GM12878 (cell line): ENCODE measurements around the gene CCDC187. TPM values are rescaled to one million over a fixed set of nuclear protein-coding genes. Genes with fewer than 3 reads are reported as not detected.

Experiments
- ATAC-seq: fragments of 200-7000 bp; cut with Tn5 transposase; 3 replicates; pipeline ENCODE4 v1.9.1; 2020; ENCODE audit warnings: mild to moderate bottlenecking, moderate library complexity
- BruUV-seq: library from RNA; stranded (reverse); fragments of 400-500 nt; replicated peaks from 2 replicates; lab custom pipeline; 2021; lab: Mats Ljungman, UMichigan
- CTCF ChIA-PET: fragments of 300-600 bp; sonication (Branson Sonifier 250); formaldehyde crosslinking; extraction: SDS; loops from one replicate; lab custom pipeline; 2021; ENCODE audit warnings: inconsistent platforms; lab: Yijun Ruan, JAX
- POLR2A ChIA-PET: fragments of 350-600 bp; formaldehyde crosslinking; extraction: SDS; loops from one replicate; lab custom pipeline; 2021; ENCODE audit warnings: inconsistent platforms; lab: Charles Lee
- RAD21 ChIA-PET: fragments of 300-600 bp; sonication (Branson Sonifier 250); formaldehyde crosslinking; loops from one replicate; lab custom pipeline; 2023; ENCODE audit warnings: antibody characterized with exemption; ENCODE audit not compliant: unreplicated experiment; lab: Charles Lee
- SMC1A ChIA-PET: fragments of 300-600 bp; sonication (Branson Sonifier 250); formaldehyde crosslinking; loops from one replicate; lab custom pipeline; 2023; ENCODE audit not compliant: unreplicated experiment, uncharacterized antibody; lab: Charles Lee
- DNase-seq: peaks from one replicate; pipeline ENCODE4 v3.0.0-alpha.2; 2011; ENCODE audit warnings: low read depth, low spot score
- FAIRE-seq: peaks from 3 replicates; lab custom pipeline; 2011; peaks lifted over from hg19 to GRCh38; lab: Jason Lieb, UNC
- H2AFZ ChIP-seq: 2 replicates; pipeline ENCODE4 v1.6.0; 2011; ENCODE audit warnings: low read depth, low read length, control low read depth; ENCODE audit not compliant: control insufficient read depth
- H3K27ac ChIP-seq: 2 replicates; pipeline ENCODE4 v1.5.1; 2011; ENCODE audit warnings: control low read depth; ENCODE audit not compliant: control insufficient read depth, insufficient read depth
- H3K27me3 ChIP-seq, 2 experiments: replicated peaks in 1 of 2; 2 replicates each; pipeline versions ENCODE4 v1.6.0 to v1.6.1; 2011; ENCODE audit warnings: low read length in 1 of 2; ENCODE audit not compliant: control insufficient read depth in 2 of 2, insufficient read depth in 2 of 2
- H3K36me3 ChIP-seq, 2 experiments: 2 replicates each; pipeline ENCODE4 v1.5.1; 2011; ENCODE audit warnings: low read length in 1 of 2; ENCODE audit not compliant: control insufficient read depth in 2 of 2, insufficient read depth in 2 of 2
- H3K4me1 ChIP-seq: 2 replicates; pipeline ENCODE4 v1.6.1; 2011; ENCODE audit warnings: mild to moderate bottlenecking, low read length, moderate library complexity, mixed read lengths; ENCODE audit not compliant: control insufficient read depth, insufficient read depth
- H3K4me2 ChIP-seq: 2 replicates; pipeline ENCODE4 v1.6.0; 2011; ENCODE audit warnings: control low read depth; ENCODE audit not compliant: control insufficient read depth, insufficient read depth
- H3K4me3 ChIP-seq: fragments of 200-600 bp; sonication (generic); 2 replicates; pipeline ENCODE4 v1.5.1; 2016
- H3K79me2 ChIP-seq: 2 replicates; pipeline ENCODE4 v1.6.0; 2011; ENCODE audit warnings: low read length; ENCODE audit not compliant: control insufficient read depth, insufficient read depth
- H3K9ac ChIP-seq: 2 replicates; pipeline ENCODE4 v1.8.0; 2011; ENCODE audit warnings: low read length, control low read depth, mixed read lengths; ENCODE audit not compliant: control insufficient read depth, insufficient read depth
- H3K9me3 ChIP-seq: replicated peaks from 3 replicates; pipeline ENCODE4 v1.5.1; 2011; ENCODE audit warnings: mild to moderate bottlenecking, low read length; ENCODE audit not compliant: control insufficient read depth, insufficient read depth
- H4K20me1 ChIP-seq: 2 replicates; pipeline ENCODE4 v1.6.0; 2011; ENCODE audit not compliant: control insufficient read depth, insufficient read depth
- CHD2 ChIP-seq: IDR thresholded peaks from 2 replicates; pipeline ENCODE4 v1.6.1; 2011; ENCODE audit warnings: low read depth, low read length, improper control_type of control experiment, borderline replicate concordance
- HDAC6 ChIP-seq: fragments of 200-600 bp; sonication (generic); IDR thresholded peaks from one replicate; pipeline ENCODE4 v1.8.0; 2017; ENCODE audit warnings: antibody characterized with exemption; ENCODE audit not compliant: unreplicated experiment
- NFXL1 ChIP-seq: fragments of 450-650 bp; IDR thresholded peaks from 2 replicates; pipeline ENCODE4 v1.6.1; 2017; ENCODE audit warnings: antibody characterized with exemption, mild to moderate bottlenecking, borderline replicate concordance
- RBBP5 ChIP-seq: fragments of 200-600 bp; sonication (generic); conservative IDR thresholded peaks from 2 replicates; pipeline ENCODE4 v1.6.1; 2016
- YBX1 ChIP-seq: fragments of 450-650 bp; IDR thresholded peaks from 2 replicates; pipeline ENCODE4 v1.6.1; 2016; ENCODE audit warnings: antibody characterized with exemption
- WGBS: methylation state at CpG from one replicate; pipeline ENCODE4 v1.1.6; 2016; ENCODE audit warnings: low lambda C conversion rate; ENCODE audit not compliant: insufficient replicate concordance, insufficient coverage; ENCODE audit errors: missing lambda C conversion rate; 5-methylcytosine and 5-hydroxymethylcytosine counted together
- in situ Hi-C: fragments of 300-500 bp; cut with MboI; formaldehyde crosslinking; loops from 9 replicates; pipeline ENCODE4 v1.14.3; 2018; ENCODE audit warnings: mixed read lengths
- intact Hi-C: fragments of 100-400 bp; cut with micrococcal nuclease; formaldehyde crosslinking; loops from one replicate; pipeline ENCODE4 v1.14.2; 2022; ENCODE audit not compliant: unreplicated experiment
- polyA plus RNA-seq, 11 experiments: library from polyadenylated mRNA; depleted of rRNA in 4 of 11; unstranded in 6 of 11; stranded (reverse) in 5 of 11; fragments of >200 nt; fragmentation: Nextera tagmentation in 4 of 11; fragmentation: Illumina TruSeq in 1 of 11; extraction: Ambion mirVana in 4 of 11; extraction: Trizol in 1 of 11; gene quantifications; 1 replicate in 1 of 11; 2 replicates in 10 of 11; pipeline versions ENCODE4 v1.2.1 to v1.2.3, GENCODE V29; 2011 to 2016; ENCODE audit warnings: inconsistent platforms in 2 of 11, missing spikeins in 2 of 11, low read depth in 1 of 11
- total RNA-seq, 4 experiments: library from RNA; depleted of rRNA in 3 of 4; stranded (reverse); fragments of >200 nt in 3 of 4; fragmentation: Illumina TruSeq in 1 of 4; extraction: Trizol in 1 of 4; gene quantifications; 2 replicates each; pipeline versions ENCODE4 v1.2.1 to v1.2.3, GENCODE V29; 2013 to 2021
- TF ChIP-seq, protein P1 (sequence below): fragments of 450-650 bp; IDR thresholded peaks from 2 replicates; pipeline ENCODE4 v1.6.1; 2017; ENCODE audit warnings: mild to moderate bottlenecking

CCDC187 gene
- total and polyA plus RNA-seq, 10 of the 15 experiments (the other 5 are each of a cell fraction or from before 2014, with no cell fraction given): 0.04 to 0.23 (median 0.04) TPM; not detected in 7

DNA sequence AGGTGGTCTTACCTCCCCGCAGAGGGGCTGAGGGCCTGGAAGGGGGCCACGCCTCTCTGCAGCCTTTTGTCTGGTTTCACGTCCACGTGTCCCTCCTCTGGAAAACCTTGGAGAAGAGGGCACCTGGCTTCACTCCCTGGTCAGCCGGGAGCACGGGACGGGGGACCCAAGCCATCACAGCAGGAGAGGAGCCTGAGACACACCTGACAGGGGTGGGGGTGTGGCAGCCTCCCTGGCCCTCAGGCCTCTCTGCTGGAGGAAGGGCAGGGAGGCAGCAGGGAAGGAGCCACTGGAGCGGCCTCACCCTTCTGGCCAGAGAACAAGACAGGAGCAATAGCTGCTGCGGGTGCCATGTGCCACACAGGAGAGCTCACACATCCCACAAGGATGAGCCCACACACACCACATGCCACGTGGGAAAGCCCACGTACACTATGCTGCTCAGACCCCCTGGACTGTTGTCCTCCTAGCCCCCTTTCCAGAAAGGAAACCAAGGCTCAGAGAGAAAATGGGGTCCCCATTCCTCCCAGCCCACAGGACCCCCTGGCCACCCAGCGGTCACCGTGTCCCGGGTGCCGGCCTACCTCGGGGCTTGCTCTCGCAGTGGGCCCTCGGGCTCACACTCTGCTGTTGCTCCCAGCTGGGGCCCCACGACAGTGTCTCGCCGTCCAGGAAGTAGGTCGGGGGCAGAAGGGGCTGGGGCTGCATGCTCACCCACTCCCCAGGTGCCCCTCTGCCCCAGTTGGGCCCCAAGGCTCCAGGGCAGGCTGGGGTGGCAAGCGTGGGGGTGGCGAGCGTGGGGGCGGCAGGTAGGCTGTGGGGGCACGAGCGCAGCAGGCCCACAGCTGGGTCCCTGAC lies 18.2 kb downstream of the CCDC187 start:
- no peak for FAIRE-seq
- WGBS: 44% methylated on average over 27 of the region's 28 CpGs
- SMC1A ChIA-PET: interaction anchor here (1.6 kb wide), 1 partner anchor 115 kb away, joined by 3 read pairs; no protein-coding TSS in a partner anchor
- POLR2A ChIA-PET: no interaction called here
- BruUV-seq: no TSS peak
- Histone ChIP-seq H3K4me3 (no peak overlapping the region), H3K4me1 (no peaks in the 10 kb centered on the region), H3K9ac (no peak overlapping the region), H3K36me3 (no peaks in the 10 kb centered on the region), H4K20me1 (no peaks in the 10 kb centered on the region), H3K4me2 (no peak overlapping the region), H3K9me3 (no peaks in the 10 kb centered on the region), H3K79me2 (no peaks in the 10 kb centered on the region), H3K27ac (no peak overlapping the region), H2AFZ (no peak overlapping the region), H3K27me3 (no peaks in the 10 kb centered on the region)
- RAD21 ChIA-PET: no interaction called here
- CTCF ChIA-PET: interaction anchor here (0.6 to 1.8 kb wide), 2 partner anchors 62 to 115 kb away, joined by 4 to 6 read pairs; no protein-coding TSS in a partner anchor
- in situ Hi-C loops: no loop called here
- DNase-seq: no peak
- no peak for ATAC-seq
- intact Hi-C loops: loop anchor here (10.0 kb wide), 1 partner anchor 321 kb away; the partner anchor contains the start of gene UBAC1
- TF ChIP-seq HDAC6 (no peak), RBBP5 (no peak), CHD2 (no peak), YBX1 (no peak), NFXL1 (no peak)
- TF ChIP-seq, protein P1, sequence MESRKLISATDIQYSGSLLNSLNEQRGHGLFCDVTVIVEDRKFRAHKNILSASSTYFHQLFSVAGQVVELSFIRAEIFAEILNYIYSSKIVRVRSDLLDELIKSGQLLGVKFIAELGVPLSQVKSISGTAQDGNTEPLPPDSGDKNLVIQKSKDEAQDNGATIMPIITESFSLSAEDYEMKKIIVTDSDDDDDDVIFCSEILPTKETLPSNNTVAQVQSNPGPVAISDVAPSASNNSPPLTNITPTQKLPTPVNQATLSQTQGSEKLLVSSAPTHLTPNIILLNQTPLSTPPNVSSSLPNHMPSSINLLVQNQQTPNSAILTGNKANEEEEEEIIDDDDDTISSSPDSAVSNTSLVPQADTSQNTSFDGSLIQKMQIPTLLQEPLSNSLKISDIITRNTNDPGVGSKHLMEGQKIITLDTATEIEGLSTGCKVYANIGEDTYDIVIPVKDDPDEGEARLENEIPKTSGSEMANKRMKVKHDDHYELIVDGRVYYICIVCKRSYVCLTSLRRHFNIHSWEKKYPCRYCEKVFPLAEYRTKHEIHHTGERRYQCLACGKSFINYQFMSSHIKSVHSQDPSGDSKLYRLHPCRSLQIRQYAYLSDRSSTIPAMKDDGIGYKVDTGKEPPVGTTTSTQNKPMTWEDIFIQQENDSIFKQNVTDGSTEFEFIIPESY: no peak
